ENCODE data around the gene TMEM171. TPM values are rescaled to one million over a fixed set of nuclear protein-coding genes. Genes with fewer than 3 reads are reported as not detected.

Gene TMEM171
- total RNA-seq, 2 donors from 2014 or later, result 0.21 TPM; not detected in 1

DNA sequence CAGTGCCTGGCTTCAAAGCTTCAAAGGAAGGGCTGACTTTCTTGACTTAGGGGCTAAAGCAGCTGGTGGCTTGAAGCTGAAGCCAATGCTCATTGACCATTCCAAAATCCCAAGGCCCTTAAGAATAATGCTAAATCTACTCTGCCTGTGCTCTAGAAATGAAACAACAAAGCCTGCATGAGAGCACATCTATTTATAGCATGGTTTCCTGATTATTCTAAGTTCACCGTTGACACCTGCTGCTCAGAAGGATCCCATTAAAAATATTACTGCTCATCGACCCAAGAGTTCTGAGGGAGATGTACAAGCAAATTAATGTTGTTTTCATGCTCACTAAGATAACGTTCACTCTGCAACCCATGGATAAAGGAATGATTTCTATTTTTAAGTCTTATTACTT, 59.4 kb downstream of the TMEM171 start:
- intact Hi-C loops (cut with DNase I), result no loop called here
- DNase-seq (no peak), ATAC-seq (no peak)

DNA sequence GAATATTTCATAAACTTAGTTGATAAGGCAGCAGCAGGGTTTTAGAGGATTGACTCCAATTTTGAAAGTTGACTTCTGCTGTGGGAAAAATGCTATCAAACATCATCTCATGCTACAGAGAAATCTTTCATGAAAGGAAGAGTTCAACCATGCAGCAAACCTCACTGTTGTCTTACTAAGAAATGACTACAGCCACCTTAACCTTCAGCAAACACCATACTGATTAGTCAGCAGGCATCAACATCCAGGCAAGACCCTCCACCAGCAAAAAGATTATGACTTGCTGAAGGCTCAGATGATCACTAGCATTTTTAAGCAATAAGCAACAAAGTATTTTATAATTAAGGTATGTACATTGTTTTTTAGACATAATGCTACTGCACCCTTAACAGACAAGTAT, 60.2 kb downstream of the TMEM171 start:
- ATAC-seq (no peak), DNase-seq (no peak)
- intact Hi-C loops (cut with DNase I), result no loop called here

Other genes with a start within 250 kb of the TMEM171 start
- 10 to 100 TPM; 19.2 to 25.6 TPM for gene FCHO2, start 164.5 kb upstream of the TMEM171 start, total RNA-seq
- not detected for gene TMEM174, start 52.6 kb downstream of the TMEM171 start, total RNA-seq